Limb (tissue), 2 donors: ENCODE measurements around the gene SOBP.
A peak's percentile ranks its signal among the peaks of the same experiment; 100 is the strongest.
"Not testable (repeated sequence)": the region's sequence is repeated elsewhere in the genome, so short reads cannot be mapped to it uniquely, and the experiment has no call there.

ENCODE experiments used
- DNase-seq, 2 donors: peaks; one replicate each; pipeline ENCODE4 v3.0.0-alpha.2; 2016; ENCODE audit errors: extremely low spot score in 2 of 2

The SOBP gene

GRCh38 chr6:107550241-107550840, 60.4 kb downstream of the SOBP start:
- no peak for DNase-seq

- no peak for DNase-seq
These were observed 61.0 kb downstream of the SOBP start for GRCh38 chr6:107550906-107551305.

- DNase-seq: not testable (repeated sequence)
These were observed 63.2 kb downstream of the SOBP start for GRCh38 chr6:107553121-107553520.

GRCh38 chr6:107554326-107554725, 64.4 kb downstream of the SOBP start:
- DNase-seq: no peak

- no peak for DNase-seq
These were observed 65.0 kb downstream of the SOBP start for GRCh38 chr6:107554918-107555317.

- DNase-seq: no peak
These were observed 65.5 kb downstream of the SOBP start for GRCh38 chr6:107555449-107555848.

GRCh38 chr6:107556082-107556481, 66.2 kb downstream of the SOBP start:
- DNase-seq: no peak

- DNase-seq: no peak
These were observed 67.8 kb downstream of the SOBP start for GRCh38 chr6:107557698-107558097.

- peak in 1 of 2 donors; percentile 69 for DNase-seq
These were observed 70.7 kb downstream of the SOBP start for GRCh38 chr6:107560657-107561056.

GRCh38 chr6:107561306-107561705, 71.4 kb downstream of the SOBP start:
- peak; percentile 40 to 45 for DNase-seq

GRCh38 chr6:107563694-107564588, 74.0 kb downstream of the SOBP start:
- DNase-seq: no peak

GRCh38 chr6:107564589-107564951, 74.7 kb downstream of the SOBP start:
- no peak for DNase-seq

GRCh38 chr6:107565165-107565723, 75.3 kb downstream of the SOBP start:
- DNase-seq: no peak

- no peak for DNase-seq
These were observed 77.7 kb downstream of the SOBP start for GRCh38 chr6:107567643-107568042.

- no peak for DNase-seq
These were observed 79.6 kb downstream of the SOBP start for GRCh38 chr6:107569473-107569872.

GRCh38 chr6:107571354-107571753, 81.4 kb downstream of the SOBP start:
- DNase-seq: no peak

- DNase-seq: no peak
These were observed 83.0 kb downstream of the SOBP start for GRCh38 chr6:107572886-107573285.

GRCh38 chr6:107574856-107575255, 84.9 kb downstream of the SOBP start:
- no peak for DNase-seq

GRCh38 chr6:107576852-107577251, 86.9 kb downstream of the SOBP start:
- no peak for DNase-seq

- DNase-seq: no peak
These were observed 88.9 kb downstream of the SOBP start for GRCh38 chr6:107578642-107579341.

- DNase-seq: no peak
These were observed 89.6 kb downstream of the SOBP start for GRCh38 chr6:107579456-107580056.

- no peak for DNase-seq
These were observed 92.2 kb downstream of the SOBP start for GRCh38 chr6:107582086-107582485.
